ENCODE measurements around the gene BRD3OS. TPM values are rescaled to one million over a fixed set of nuclear protein-coding genes. Genes with fewer than 3 reads are reported as not detected.

The BRD3OS gene
- total and polyA plus RNA-seq, 2 of the 4 experiments (the other 2 are of a cell fraction): 15.8 to 20.7 TPM

- ATAC-seq (ENCODE audit: low read depth) (no peak), DNase-seq (no peak)
- BruUV-seq (replicated peaks): no TSS peak
- Histone ChIP-seq H2AK5ac (ENCODE audit: low read depth, low read length) (no peak overlapping the region), H4K8ac (ENCODE audit: low read depth in 2 of 2, low read length in 2 of 2) (no peak overlapping the region), H3K79me1 (ENCODE audit: low read depth in 1 of 2, low read length in 2 of 2) (peaks cover 36 to 98% of the 10 kb centered on the region in 2 experiments), H2BK20ac (ENCODE audit: low read depth, low read length) (no peak overlapping the region), H3K9me3 (ENCODE audit: control insufficient read depth, insufficient read depth, low read length) (no peaks in the 10 kb centered on the region), H3K27me3 (ENCODE audit: control insufficient read depth, insufficient read depth, low read length) (no peaks in the 10 kb centered on the region), H4K91ac (ENCODE audit: insufficient read depth, low read depth, low read length) (no peak overlapping the region), H3K56ac (ENCODE audit: extremely low read depth, insufficient read depth, low read length) (no peak overlapping the region), H2AFZ (replicated peaks; ENCODE audit: low read length, poor library complexity) (no peak overlapping the region), H3K9ac (ENCODE audit: low read depth, low read length) (no peak overlapping the region), H3K18ac (ENCODE audit: low read depth, low read length) (no peak overlapping the region), H3K4me2 (ENCODE audit: low read depth, low read length) (no peak overlapping the region), H2BK5ac (ENCODE audit: low read depth, low read length, poor library complexity, severe bottlenecking) (no peak overlapping the region), H3K36me3 (ENCODE audit: control insufficient read depth, insufficient read depth, low read length) (peaks cover 3% of the 10 kb centered on the region; the same call in 1 of the 2 replicates), H3K27ac (ENCODE audit: insufficient read depth, low read length) (no peak overlapping the region), H3K4me3 (ENCODE audit: insufficient read depth, low read depth, low read length) (no peak overlapping the region), H3K9me1 (ENCODE audit: insufficient read depth, low read length) (peaks cover 13% of the 10 kb centered on the region; the same call in 1 of the 2 replicates), H3K4me1 (ENCODE audit: control insufficient read depth, insufficient read depth, low read length) (peaks cover 18% of the 10 kb centered on the region), H4K5ac (ENCODE audit: low read depth, low read length) (no peak overlapping the region), H2BK120ac (ENCODE audit: low read depth, low read length) (no peak overlapping the region), H3K14ac (replicated peaks; ENCODE audit: low read depth, low read length) (no peak overlapping the region), H3K23ac (ENCODE audit: low read depth, low read length) (no peak overlapping the region), H2AK9ac (replicated peaks; ENCODE audit: low read depth, low read length, poor library complexity) (no peak overlapping the region), H4K20me1 (ENCODE audit: insufficient read depth, low read length) (peaks cover 99% of the 10 kb centered on the region), H2BK15ac (ENCODE audit: low read depth, low read length) (no peak overlapping the region), H3K4ac (ENCODE audit: low read depth, low read length) (no peak overlapping the region)
- in situ Hi-C loops (cut with MboI; ENCODE audit: low sequenced_read_pairs) (no loop called here), dilution Hi-C loops (cut with HindIII; ENCODE audit: low sequenced_read_pairs, unreplicated experiment) (no loop called here), intact Hi-C loops (cut with micrococcal nuclease) (loop anchor here (10.0 kb wide), 2 partner anchors 265 to 385 kb away; partner anchors contain the start of gene RXRA)
- ChIA-PET POLR2A (ENCODE audit: unreplicated experiment) (no interaction called here), CTCF (no interaction called here)
- 89% methylated on average over 3 of the region's 17 CpGs; no CpG with 5 or more reads in 1 of the 2 experiments for WGBS, 2 experiments (ENCODE audit: extremely low coverage in 2 of 2, insufficient read length in 1 of 2)
- TF ChIP-seq MAFK (IDR thresholded peaks at IDR 0.05; ENCODE audit: low read depth, low read length) (no peak), RFX5 (IDR thresholded peaks at IDR 0.05; ENCODE audit: low read depth, low read length) (no peak), CTCF (conservative IDR thresholded peaks at IDR 0.05; ENCODE audit: low read depth, low read length) (no peak), CHD1 (IDR thresholded peaks at IDR 0.05; ENCODE audit: low read depth, low read length) (no peak), MAZ (IDR thresholded peaks at IDR 0.05; ENCODE audit: borderline replicate concordance, low read depth, low read length) (no peak)
Measured at GRCh38 chr9:134059661-134060395, 34.5 kb downstream of the BRD3OS start.
